Fibroblast of pulmonary artery (primary cell): Measurements from ENCODE around the gene CCDC60.

Source experiments
- DNase-seq: peaks from one replicate; pipeline ENCODE4 v3.0.0-alpha.2; 2010; ENCODE audit warnings: low read depth
- H3K4me3 ChIP-seq: replicated peaks from 2 replicates; pipeline ENCODE4 v1.5.1; 2011; ENCODE audit warnings: low read depth, mild to moderate bottlenecking, control low read depth, low read length, moderate library complexity
- TF ChIP-seq, protein P1 (sequence below): IDR thresholded peaks from 2 replicates; pipeline ENCODE4 v1.5.1; 2011; ENCODE audit warnings: mild to moderate bottlenecking, control low read depth, low read length, inconsistent platforms; ENCODE audit errors: missing control alignments

The CCDC60 gene

GRCh38 chr12:119393677-119394076, 59.1 kb downstream of the CCDC60 start:
- no peak for DNase-seq
- TF ChIP-seq, protein P1, sequence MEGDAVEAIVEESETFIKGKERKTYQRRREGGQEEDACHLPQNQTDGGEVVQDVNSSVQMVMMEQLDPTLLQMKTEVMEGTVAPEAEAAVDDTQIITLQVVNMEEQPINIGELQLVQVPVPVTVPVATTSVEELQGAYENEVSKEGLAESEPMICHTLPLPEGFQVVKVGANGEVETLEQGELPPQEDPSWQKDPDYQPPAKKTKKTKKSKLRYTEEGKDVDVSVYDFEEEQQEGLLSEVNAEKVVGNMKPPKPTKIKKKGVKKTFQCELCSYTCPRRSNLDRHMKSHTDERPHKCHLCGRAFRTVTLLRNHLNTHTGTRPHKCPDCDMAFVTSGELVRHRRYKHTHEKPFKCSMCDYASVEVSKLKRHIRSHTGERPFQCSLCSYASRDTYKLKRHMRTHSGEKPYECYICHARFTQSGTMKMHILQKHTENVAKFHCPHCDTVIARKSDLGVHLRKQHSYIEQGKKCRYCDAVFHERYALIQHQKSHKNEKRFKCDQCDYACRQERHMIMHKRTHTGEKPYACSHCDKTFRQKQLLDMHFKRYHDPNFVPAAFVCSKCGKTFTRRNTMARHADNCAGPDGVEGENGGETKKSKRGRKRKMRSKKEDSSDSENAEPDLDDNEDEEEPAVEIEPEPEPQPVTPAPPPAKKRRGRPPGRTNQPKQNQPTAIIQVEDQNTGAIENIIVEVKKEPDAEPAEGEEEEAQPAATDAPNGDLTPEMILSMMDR, result no peak
- no peak overlapping the region for H3K4me3 ChIP-seq

DNA sequence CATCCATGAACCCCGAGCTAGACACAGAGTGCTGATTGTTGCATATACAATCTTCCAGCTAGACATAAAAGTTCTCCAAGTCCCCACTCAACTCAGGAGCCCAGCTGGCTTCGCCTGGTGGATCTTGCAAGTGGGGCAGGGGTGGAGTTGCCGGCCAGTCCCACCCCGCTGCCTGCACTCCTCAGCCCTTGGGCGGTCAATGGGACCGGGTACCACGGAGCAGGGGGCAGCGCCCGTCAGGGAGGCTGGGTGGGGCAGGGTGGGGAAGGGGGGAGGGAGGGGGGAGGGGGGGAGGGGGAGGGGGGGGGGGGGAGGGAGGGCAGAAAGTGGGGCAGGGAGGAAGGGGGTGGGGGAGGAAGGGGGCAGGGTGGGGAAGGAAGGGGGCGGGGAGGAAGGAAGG, 63.0 kb downstream of the CCDC60 start:
- no peak overlapping the region for H3K4me3 ChIP-seq
- no peak for DNase-seq
- TF ChIP-seq, protein P1, result no peak

GRCh38 chr12:119398190-119398589, 63.7 kb downstream of the CCDC60 start:
- no peak overlapping the region for H3K4me3 ChIP-seq
- TF ChIP-seq, protein P1, result no peak
- DNase-seq, result no peak

DNA sequence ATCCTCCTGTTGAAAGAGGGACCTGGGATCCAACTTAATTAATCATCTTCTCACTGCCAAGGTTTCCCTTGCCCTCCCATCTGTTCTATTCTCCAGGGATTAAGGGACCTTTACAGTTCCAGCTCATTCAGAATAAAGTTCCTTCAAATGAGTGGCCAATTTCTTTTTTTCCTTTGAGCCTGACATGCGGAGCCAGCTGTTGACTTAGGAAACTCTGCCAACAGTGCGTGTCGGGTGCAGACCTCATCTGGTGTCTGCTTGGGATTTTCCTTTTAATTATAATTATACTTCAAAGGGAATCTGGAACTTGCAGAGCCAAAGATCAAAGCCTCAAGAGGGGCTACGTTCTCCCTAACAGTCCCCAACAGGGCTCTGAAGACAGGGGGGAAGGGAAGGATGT, 64.8 kb downstream of the CCDC60 start:
- TF ChIP-seq, protein P1, result no peak
- DNase-seq, result no peak
- H3K4me3 ChIP-seq, result no peak overlapping the region

DNA sequence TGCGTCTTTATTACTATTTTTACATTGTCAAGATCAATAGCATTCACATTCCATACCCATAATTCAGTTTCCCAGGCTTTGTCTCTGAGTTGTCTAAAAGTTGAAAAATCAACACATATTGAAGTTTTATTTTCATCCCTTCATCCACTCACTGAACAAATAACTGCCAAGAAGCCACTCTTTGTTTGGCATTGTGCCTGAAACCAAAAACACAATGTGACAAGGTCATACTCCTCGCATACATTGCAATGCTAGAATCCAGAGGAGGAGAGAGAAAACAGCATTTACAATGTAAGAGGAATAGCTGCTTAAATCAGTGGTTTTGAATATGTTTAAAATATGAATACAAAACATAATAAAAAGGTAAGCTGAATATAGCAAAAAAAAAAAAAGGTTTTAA, 71.8 kb downstream of the CCDC60 start:
- TF ChIP-seq, protein P1, result no peak
- H3K4me3 ChIP-seq, result no peak overlapping the region
- DNase-seq, result no peak

DNA sequence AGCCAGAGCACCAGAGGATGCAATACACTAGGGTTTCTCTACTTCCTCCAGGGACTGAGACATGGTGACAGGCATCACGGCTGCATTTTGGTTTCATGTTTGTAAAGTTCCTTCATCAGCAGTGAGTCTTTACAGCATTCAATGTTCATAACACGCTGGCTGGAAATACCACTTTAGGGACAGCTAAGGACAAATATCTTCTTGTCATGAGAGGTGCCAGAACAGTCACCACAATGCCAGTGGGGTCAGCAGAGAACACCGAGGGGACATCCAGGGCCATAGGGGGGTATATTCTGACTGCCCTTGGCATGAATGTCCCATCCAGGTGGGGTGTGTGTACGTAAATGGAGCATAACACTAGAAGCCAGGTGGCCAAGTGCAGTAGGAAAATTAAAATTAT, 72.3 kb downstream of the CCDC60 start:
- TF ChIP-seq, protein P1, result no peak
- no peak overlapping the region for H3K4me3 ChIP-seq
- no peak for DNase-seq

DNA sequence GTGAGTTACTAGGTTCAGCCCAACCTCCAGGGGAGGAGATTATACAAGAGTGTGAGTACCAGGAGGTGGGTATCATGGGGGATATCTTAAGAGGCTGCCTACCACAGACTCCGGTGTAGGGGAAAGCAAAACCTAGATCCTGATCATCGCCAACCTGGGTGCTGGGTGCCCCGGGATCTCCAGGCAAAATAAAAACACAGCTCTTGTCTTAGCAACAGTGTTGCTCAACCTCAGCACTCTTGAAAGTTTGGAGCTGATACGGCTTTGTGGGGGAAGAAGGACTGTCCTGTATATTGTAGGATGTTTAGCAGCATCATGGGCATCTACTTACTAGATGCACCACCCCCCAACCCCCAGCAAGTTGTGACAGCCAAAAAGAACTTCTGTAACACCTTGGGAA, 74.5 kb downstream of the CCDC60 start:
- no peak overlapping the region for H3K4me3 ChIP-seq
- DNase-seq, result no peak
- TF ChIP-seq, protein P1, result no peak
